DND-41 (cell line): ENCODE data around the gene PCNX2.

Source experiments
- CTCF ChIP-seq: IDR thresholded peaks from 2 replicates; pipeline ENCODE4 v1.5.1; 2012; ENCODE audit warnings: borderline replicate concordance, low read length, moderate library complexity, mild to moderate bottlenecking; ENCODE audit not compliant: poor library complexity, severe bottlenecking; ENCODE audit errors: extremely low read depth
- EZH2 ChIP-seq: IDR thresholded peaks from 3 replicates; pipeline ENCODE4 v1.6.1; 2012; ENCODE audit warnings: borderline replicate concordance, low read depth, mild to moderate bottlenecking, moderate library complexity, low read length, inconsistent platforms; ENCODE audit not compliant: severe bottlenecking

GRCh38 chr1:232966663-232967062 is 328.9 kb downstream of the PCNX2 start:
- TF ChIP-seq CTCF (no peak), EZH2 (no peak)
